ENCODE results near the gene CATSPERB.

- TF ChIP-seq CTCF (IDR thresholded peaks at IDR 0.05): no peak
- TF ChIP-seq POLR2A (IDR thresholded peaks at IDR 0.05): no peak
Observed at GRCh38 chr14:91585856-91586255, 146.0 kb downstream of the CATSPERB start.
